Testis (tissue), 3 donors: ENCODE data around the gene TWIST2. TPM values are rescaled to one million over a fixed set of nuclear protein-coding genes. Genes with fewer than 3 reads are reported as not detected.

Source experiments
- DNase-seq: peaks from one replicate; pipeline ENCODE4 v3.0.0-alpha.2; 2019
- H3K27ac ChIP-seq, 2 donors: fragments of 200-600 bp; sonication (generic); one replicate each; pipeline ENCODE4 v1.5.1; 2019
- H3K27me3 ChIP-seq: fragments of 200-600 bp; sonication (generic); one replicate; pipeline ENCODE4 v1.5.1; 2019
- H3K36me3 ChIP-seq: fragments of 200-600 bp; sonication (generic); one replicate; pipeline ENCODE4 v1.5.1; 2017; ENCODE audit warnings: low read depth; ENCODE audit errors: missing control alignments
- H3K4me1 ChIP-seq: fragments of 200-600 bp; sonication (generic); one replicate; pipeline ENCODE4 v1.5.1; 2019
- H3K4me3 ChIP-seq, 2 donors: fragments of 200-600 bp; sonication (generic); one replicate each; pipeline ENCODE4 v1.5.1; 2017 to 2019
- H3K9me3 ChIP-seq: fragments of 200-600 bp; sonication (generic); one replicate; pipeline ENCODE4 v1.5.1; 2017
- POLR2A ChIP-seq: fragments of 450-650 bp; IDR thresholded peaks from one replicate; pipeline ENCODE4 v1.6.1; 2017; ENCODE audit warnings: antibody characterized with exemption, mild to moderate bottlenecking, moderate library complexity
- WGBS, 2 donors: methylation state at CpG; one replicate each; pipeline ENCODE4 v1.1.5; 2018; 5-methylcytosine and 5-hydroxymethylcytosine counted together
- intact Hi-C: fragments of 100-400 bp; cut with DNase I; formaldehyde crosslinking; loops from one replicate; pipeline ENCODE4 v1.15.1; 2023; ENCODE audit warnings: low total_unique reads
- polyA plus RNA-seq: library from polyadenylated mRNA; stranded (reverse); fragments of 350-450 nt; fragmentation: Illumina TruSeq; extraction: RNeasy Lipid Tissue Mini Kit (QIAGEN cat#74804); gene quantifications from one replicate; pipeline ENCODE4 v1.2.3, GENCODE V29; 2014; ENCODE audit warnings: low read depth, low replicate concordance; ENCODE audit not compliant: insufficient read depth
- total RNA-seq, 2 donors: library from RNA; depleted of rRNA; stranded (reverse); fragments of >200 nt; gene quantifications; one replicate each; pipeline ENCODE4 v1.2.3, GENCODE V29; 2016
- TF ChIP-seq, protein P1 (sequence below), 3 experiments: fragments of 450-650 bp in 2 of 3; fragments of 200-600 bp in 1 of 3; sonication (generic) in 1 of 3; IDR thresholded peaks; one replicate each; pipeline ENCODE4 v1.5.1; 2016 to 2019; ENCODE audit warnings: antibody characterized with exemption in 3 of 3, mild to moderate bottlenecking in 2 of 3, moderate library complexity in 1 of 3

Gene TWIST2
- total and polyA plus RNA-seq, 3 donors from 2014 or later, result 5.0 to 11.3 (median 10.3) TPM

DNA sequence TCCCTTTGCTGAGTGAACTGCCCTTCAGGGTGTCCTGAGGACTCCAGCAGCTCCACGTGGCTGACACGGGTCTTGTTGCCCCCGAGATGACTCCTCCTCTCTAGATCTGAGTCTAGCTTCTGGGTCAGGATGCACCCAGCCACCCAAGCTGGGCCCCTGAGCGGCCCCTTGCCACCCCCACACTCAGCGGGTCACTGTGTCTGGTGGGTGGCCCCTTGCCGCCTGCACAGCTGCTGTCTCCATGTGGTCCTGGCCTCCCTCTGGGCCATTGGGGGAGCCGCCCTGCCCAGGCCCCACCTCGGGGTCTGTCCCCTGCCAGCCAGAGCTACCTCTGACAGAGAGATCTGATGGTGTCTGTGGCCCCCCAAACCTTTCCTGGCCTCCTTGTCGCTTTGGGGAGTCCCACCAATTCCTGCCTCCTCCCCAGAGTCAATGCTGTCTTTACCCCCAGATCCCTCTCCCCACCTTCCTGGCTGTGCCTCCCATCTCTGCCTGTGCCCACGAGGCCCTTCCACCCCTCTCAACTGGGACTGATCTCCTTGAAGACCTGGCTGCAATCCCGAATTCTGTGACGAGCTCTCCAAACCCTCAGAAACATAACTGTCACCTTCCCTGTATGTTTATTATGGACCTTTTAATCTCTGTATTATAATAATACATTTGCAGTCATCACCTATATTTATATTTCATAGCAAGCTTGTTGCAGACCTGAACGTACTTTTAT, 46.5 kb downstream of the TWIST2 start:
- no peak for DNase-seq
- H3K27ac ChIP-seq, result peak overlapping the region in 1 of 2 donors; percentile 41
- no peak overlapping the region for H3K4me3 ChIP-seq
- H3K36me3 ChIP-seq, result no peaks in the 10 kb centered on the region
- no peaks in the 10 kb centered on the region for H3K9me3 ChIP-seq
- WGBS, 2 donors, result 80 to 84% methylated on average over 7 to 13 of the region's 13 CpGs
- no peaks in the 10 kb centered on the region for H3K27me3 ChIP-seq
- H3K4me1 ChIP-seq, result peaks cover 12% of the 10 kb centered on the region
- intact Hi-C loops, result no loop called here
- TF ChIP-seq POLR2A, result no peak
- TF ChIP-seq, protein P1, sequence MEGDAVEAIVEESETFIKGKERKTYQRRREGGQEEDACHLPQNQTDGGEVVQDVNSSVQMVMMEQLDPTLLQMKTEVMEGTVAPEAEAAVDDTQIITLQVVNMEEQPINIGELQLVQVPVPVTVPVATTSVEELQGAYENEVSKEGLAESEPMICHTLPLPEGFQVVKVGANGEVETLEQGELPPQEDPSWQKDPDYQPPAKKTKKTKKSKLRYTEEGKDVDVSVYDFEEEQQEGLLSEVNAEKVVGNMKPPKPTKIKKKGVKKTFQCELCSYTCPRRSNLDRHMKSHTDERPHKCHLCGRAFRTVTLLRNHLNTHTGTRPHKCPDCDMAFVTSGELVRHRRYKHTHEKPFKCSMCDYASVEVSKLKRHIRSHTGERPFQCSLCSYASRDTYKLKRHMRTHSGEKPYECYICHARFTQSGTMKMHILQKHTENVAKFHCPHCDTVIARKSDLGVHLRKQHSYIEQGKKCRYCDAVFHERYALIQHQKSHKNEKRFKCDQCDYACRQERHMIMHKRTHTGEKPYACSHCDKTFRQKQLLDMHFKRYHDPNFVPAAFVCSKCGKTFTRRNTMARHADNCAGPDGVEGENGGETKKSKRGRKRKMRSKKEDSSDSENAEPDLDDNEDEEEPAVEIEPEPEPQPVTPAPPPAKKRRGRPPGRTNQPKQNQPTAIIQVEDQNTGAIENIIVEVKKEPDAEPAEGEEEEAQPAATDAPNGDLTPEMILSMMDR (IDR thresholded peaks at IDR 0.05), result no peak

DNA sequence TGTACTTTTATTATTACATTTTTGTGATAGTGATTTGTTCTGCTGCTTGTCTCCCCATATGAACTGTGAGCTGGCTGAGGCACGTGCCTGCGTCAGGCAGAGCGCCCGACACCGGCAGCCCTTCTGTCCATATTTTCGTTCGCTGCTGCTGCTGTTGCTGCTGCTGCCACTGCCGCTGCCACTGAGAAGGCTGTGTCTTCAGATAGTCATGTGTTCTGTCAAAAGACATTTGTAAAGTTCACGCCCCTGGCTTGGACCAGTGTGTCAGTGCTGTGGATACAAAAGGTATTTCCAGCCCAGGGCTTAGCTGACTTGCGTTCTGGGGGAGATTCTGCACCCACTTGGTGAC, 47.0 kb downstream of the TWIST2 start:
- H3K4me3 ChIP-seq, result no peak overlapping the region
- H3K27ac ChIP-seq, result no peak overlapping the region
- TF ChIP-seq, protein P1 (IDR thresholded peaks at IDR 0.05), result no peak
- no peak for TF ChIP-seq POLR2A
- WGBS, 2 donors, result 88 to 89% methylated on average over 8 to 10 of the region's 10 CpGs
- H3K4me1 ChIP-seq, result peaks cover 12% of the 10 kb centered on the region
- H3K27me3 ChIP-seq, result no peaks in the 10 kb centered on the region
- H3K9me3 ChIP-seq, result no peaks in the 10 kb centered on the region
- H3K36me3 ChIP-seq, result no peaks in the 10 kb centered on the region
- no peak for DNase-seq
- intact Hi-C loops, result no loop called here

DNA sequence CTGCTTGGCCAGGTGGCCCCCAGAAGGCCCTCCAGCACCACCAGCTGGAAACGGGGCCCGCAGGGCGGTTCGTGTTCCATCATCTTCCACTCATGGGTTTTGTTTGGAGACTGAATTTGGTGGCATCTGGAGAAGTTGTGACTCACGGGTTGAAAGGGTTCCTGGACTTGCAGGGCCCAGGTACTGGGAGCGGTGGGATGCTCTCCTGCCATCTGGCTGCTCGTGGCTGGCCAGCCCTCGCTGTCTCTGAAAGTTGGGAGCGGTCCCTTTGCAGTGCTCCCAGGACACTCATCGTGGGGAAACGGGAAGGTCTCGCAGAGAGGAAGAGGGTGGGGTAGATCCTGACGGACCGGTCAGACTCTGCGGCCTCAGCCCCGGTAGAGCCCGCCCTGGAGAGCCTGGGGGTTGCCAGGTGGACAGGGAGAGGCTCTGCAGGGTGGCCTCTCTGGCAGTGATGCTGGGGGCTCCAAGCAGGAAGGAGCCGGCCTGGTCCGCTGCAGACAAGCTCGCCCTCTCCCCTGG, 47.5 kb downstream of the TWIST2 start:
- TF ChIP-seq, protein P1 (IDR thresholded peaks at IDR 0.05), result no peak
- TF ChIP-seq POLR2A, result no peak
- no peak for DNase-seq
- Histone ChIP-seq H3K36me3 (no peaks in the 10 kb centered on the region), H3K27ac (no peak overlapping the region), H3K9me3 (no peaks in the 10 kb centered on the region), H3K4me3 (no peak overlapping the region), H3K27me3 (no peaks in the 10 kb centered on the region), H3K4me1 (peaks cover 12% of the 10 kb centered on the region)
- 74 to 93% methylated on average over 3 to 19 of the region's 20 CpGs for WGBS, 2 donors
- intact Hi-C loops, result no loop called here

DNA sequence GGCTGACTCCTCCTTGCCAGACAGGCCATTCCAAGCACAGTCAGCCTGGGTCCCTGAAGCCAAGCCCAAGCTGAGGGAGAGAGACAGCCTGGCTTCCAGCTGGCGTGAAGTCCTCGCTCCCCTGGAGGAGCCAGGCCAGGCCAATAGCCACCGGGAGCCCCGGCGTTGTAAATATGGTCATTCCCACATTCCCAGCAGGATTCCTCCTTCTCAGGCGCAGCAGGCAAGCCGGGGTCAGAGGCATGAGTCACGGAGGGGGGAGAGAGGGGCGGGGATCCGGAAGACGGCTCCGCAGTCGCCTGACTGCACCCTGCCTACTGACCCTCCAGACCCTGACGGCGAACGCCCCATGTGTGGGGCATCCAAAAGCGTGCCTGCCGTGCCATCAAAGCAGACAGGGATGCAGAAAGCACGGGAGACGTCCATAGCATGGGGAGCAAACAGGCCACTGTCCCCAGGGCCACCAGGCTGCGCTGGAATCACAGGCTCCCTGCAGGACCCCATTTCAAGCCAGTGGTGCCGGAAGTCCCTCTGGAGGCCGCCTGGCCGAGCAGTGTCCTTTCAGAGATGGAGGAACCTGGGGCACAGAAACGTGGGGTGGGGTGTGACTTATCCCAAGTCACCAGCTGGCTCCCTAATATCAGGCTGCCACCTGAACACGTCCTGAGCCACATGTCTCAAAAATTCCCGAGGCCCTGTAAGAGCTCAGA, 48.2 kb downstream of the TWIST2 start:
- H3K36me3 ChIP-seq, result no peaks in the 10 kb centered on the region
- H3K27ac ChIP-seq, result no peak overlapping the region
- H3K9me3 ChIP-seq, result no peaks in the 10 kb centered on the region
- no peaks in the 10 kb centered on the region for H3K27me3 ChIP-seq
- intact Hi-C loops, result no loop called here
- H3K4me1 ChIP-seq, result peaks cover 12% of the 10 kb centered on the region
- 38 to 53% methylated on average over 12 to 26 of the region's 27 CpGs for WGBS, 2 donors
- peak; percentile 61 for DNase-seq
- TF ChIP-seq, protein P1 (IDR thresholded peaks at IDR 0.05), result no peak
- no peak for TF ChIP-seq POLR2A
- H3K4me3 ChIP-seq, result no peak overlapping the region
